ENCODE measurements around the gene MPV17L.
"Not testable (repeated sequence)": the region's sequence is repeated elsewhere in the genome, so short reads cannot be mapped to it uniquely, and the experiment has no call there.

The MPV17L gene

GRCh38 chr16:15415511-15415985 is 20.0 kb downstream of the MPV17L start:
- no peak for DNase-seq

- no peak for DNase-seq
These were observed 21.6 kb downstream of the MPV17L start for GRCh38 chr16:15417197-15417596.

- DNase-seq, result no peak
These were observed 22.7 kb downstream of the MPV17L start for GRCh38 chr16:15418206-15418605.

- not testable (repeated sequence) for DNase-seq
These were observed 26.1 kb downstream of the MPV17L start for GRCh38 chr16:15421696-15422095.

GRCh38 chr16:15422222-15422621 is 26.7 kb downstream of the MPV17L start:
- DNase-seq, result no peak

- DNase-seq, result no peak
These were observed 30.3 kb downstream of the MPV17L start for GRCh38 chr16:15425861-15426260.

GRCh38 chr16:15426796-15427195 is 31.2 kb downstream of the MPV17L start:
- DNase-seq, result no peak

GRCh38 chr16:15427648-15428239 is 32.2 kb downstream of the MPV17L start:
- peak; percentile 88 for DNase-seq

- not testable (repeated sequence) for DNase-seq
These were observed 35.3 kb downstream of the MPV17L start for GRCh38 chr16:15430884-15431283.

- DNase-seq, result no peak
These were observed 38.5 kb downstream of the MPV17L start for GRCh38 chr16:15434079-15434424.

- DNase-seq, result peak; percentile 76
These were observed 39.1 kb downstream of the MPV17L start, which contains the start of gene BMERB1 for GRCh38 chr16:15434425-15435215. Gene BMERB1, plus strand, starts transcription at chr16:15434588. Its CDS starts 66 bp downstream, at chr16:15434654.

- DNase-seq, result peak; percentile 7
These were observed 39.8 kb downstream of the MPV17L start for GRCh38 chr16:15435216-15435864.

- DNase-seq, result no peak
These were observed 43.5 kb downstream of the MPV17L start for GRCh38 chr16:15439102-15439501.

GRCh38 chr16:15439521-15439920 is 44.0 kb downstream of the MPV17L start:
- no peak for DNase-seq

- no peak for DNase-seq
These were observed 45.3 kb downstream of the MPV17L start for GRCh38 chr16:15440852-15441251.

- DNase-seq, result not testable (repeated sequence)
These were observed 46.6 kb downstream of the MPV17L start for GRCh38 chr16:15442140-15442539.

- DNase-seq, result no peak
These were observed 48.2 kb downstream of the MPV17L start for GRCh38 chr16:15443753-15444152.

- DNase-seq, result no peak
These were observed 48.7 kb downstream of the MPV17L start for GRCh38 chr16:15444264-15444663.

- no peak for DNase-seq
These were observed 49.9 kb downstream of the MPV17L start for GRCh38 chr16:15445450-15445849.

- no peak for DNase-seq
These were observed 51.3 kb downstream of the MPV17L start for GRCh38 chr16:15446901-15447300.

- no peak for DNase-seq
These were observed 55.1 kb downstream of the MPV17L start for GRCh38 chr16:15450624-15451023.

- no peak for DNase-seq
These were observed 55.7 kb downstream of the MPV17L start for GRCh38 chr16:15451098-15451731.

GRCh38 chr16:15452246-15452855 is 56.8 kb downstream of the MPV17L start:
- DNase-seq, result no peak

Data from hematopoietic multipotent progenitor cell treated with erythropoietin and hydrocortisone succinate and interleukin-3 and kit ligand, for 4 days (in vitro differentiated cells).